Loucy (cell line): ENCODE data around the gene PIPOX.

Experiments used
- CTCF ChIP-seq: fragments of 200-600 bp; sonication (generic); conservative IDR thresholded peaks from 2 replicates; pipeline ENCODE4 v1.5.1; 2014; ENCODE audit warnings: mild to moderate bottlenecking, antibody characterized with exemption, low read length
- EZH2phosphoT487 ChIP-seq: fragments of 200-600 bp; IDR thresholded peaks from 2 replicates; pipeline ENCODE4 v1.6.1; 2018; ENCODE audit warnings: antibody characterized with exemption, mild to moderate bottlenecking, moderate library complexity, borderline replicate concordance

DNA sequence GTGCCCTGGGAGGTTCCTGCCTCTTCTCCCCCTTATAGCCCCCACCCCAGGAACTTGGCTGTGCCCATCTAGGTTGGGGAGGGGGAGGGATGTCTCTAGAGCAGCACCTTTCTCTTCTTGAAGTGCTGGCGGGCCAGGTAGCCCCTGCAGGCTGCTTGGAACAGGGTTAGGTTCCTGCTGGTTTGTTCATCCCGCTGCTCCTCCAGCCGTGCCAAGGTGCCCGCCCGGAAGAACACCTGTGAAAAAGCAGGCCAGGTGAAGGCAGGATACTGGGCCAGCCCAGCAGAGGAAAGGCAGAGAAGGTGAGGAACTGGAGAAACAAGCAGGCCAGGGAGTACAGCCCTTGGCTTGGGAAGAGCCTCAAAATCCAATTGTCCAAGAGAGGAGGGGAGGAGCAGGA is 56.6 kb downstream of the PIPOX start:
- TF ChIP-seq CTCF, result no peak
- no peak for TF ChIP-seq EZH2phosphoT487
